Astrocyte (in vitro differentiated cells and primary cell): ENCODE data around the gene OPCML.

ENCODE experiments used
- CTCF ChIP-seq: IDR thresholded peaks from 2 replicates; pipeline ENCODE4 v1.5.1; 2011; ENCODE audit warnings: low read depth, mild to moderate bottlenecking, inconsistent platforms, low read length, moderate library complexity; ENCODE audit not compliant: insufficient read depth
- EZH2 ChIP-seq: IDR thresholded peaks from 2 replicates; pipeline ENCODE4 v1.6.1; 2012; ENCODE audit warnings: mild to moderate bottlenecking, low read length, inconsistent platforms; ENCODE audit not compliant: insufficient read depth

- no peak for TF ChIP-seq EZH2
- TF ChIP-seq CTCF, result no peak
Observed at GRCh38 chr11:133160754-133161153, 371.5 kb downstream of the OPCML start.
